Measurements from ENCODE around the gene CANX.

DNA sequence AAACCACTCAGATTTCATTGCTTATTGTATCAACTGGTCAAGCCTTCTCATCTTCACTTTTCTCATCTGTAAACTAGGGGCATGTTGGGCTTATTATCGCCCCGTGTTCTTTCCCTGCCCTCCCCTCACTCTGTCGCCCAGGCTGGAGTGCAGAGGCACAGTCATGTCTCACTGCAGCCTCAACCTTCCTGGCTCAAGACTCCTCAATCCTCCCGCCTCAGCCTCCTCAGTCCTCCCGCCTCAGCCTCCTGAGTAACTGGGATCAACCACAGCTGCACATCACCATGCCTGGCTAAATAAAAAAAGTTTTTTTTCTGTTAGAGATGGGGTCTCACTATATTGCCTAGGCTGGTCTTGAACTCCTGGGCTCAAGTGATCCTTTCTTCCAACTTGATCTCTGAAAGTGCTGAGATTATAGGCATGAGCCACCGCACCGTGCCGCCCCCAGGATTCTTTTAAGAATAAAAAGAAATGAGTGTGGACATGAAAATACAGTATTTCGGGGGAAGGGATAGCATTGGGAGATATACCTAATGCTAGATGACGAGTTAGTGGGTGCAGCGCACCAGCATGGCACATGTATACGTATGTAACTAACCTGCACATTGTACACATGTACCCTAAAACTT is 35.9 kb downstream of the CANX start:
- no peak for TF ChIP-seq CTCF (IDR thresholded peaks at IDR 0.05)
- no peak for TF ChIP-seq EZH2phosphoT487 (IDR thresholded peaks at IDR 0.05)
